NCI-H748 (cell line): ENCODE results near the gene RAB6A.
"Not testable (repeated sequence)": the region's sequence is repeated elsewhere in the genome, so short reads cannot be mapped to it uniquely, and the experiment has no call there.

Source experiments
- DNase-seq: peaks from one replicate; lab custom pipeline; 2025; ENCODE audit not compliant: unreplicated experiment; lab: John Stamatoyannopoulos, UW

The RAB6A gene

DNA sequence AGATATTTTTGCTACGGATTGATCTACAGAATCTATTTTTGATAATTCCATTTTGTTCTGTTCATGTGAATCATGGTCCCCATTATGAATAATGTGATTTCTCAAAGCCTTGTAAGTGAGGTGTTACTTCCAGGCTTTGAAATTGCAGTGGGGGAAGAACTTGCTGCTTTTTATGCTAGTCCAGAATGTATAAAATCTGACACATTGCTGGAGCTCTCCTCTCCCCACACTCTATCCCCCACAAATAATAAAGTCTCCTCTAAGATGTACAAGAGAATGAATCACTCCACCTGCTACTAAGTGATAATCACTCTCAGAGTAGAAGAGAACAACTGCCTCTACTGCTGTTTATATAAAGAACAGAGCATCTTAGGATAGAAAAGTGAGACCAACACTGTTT is 5.9 kb upstream of the RAB6A start:
- no peak for DNase-seq

DNA sequence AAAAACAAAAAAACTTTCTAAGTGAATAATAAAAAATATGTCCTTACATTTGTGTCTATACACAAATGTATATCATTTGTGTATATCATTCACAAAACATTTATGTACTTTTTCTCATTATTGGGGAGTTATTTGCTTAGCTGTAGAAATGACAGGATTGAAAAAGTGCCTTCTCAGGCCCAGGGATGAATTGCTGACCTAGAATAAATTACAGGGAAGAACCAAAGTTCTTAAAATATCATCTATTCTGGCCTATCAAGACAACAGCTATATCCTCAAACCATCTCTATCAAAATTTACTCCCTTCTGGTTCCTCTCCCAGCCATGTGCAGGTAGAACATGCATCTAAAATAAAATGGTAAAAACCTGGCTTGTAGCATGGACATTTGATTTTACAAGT is 1.9 kb upstream of the RAB6A start:
- no peak for DNase-seq

DNA sequence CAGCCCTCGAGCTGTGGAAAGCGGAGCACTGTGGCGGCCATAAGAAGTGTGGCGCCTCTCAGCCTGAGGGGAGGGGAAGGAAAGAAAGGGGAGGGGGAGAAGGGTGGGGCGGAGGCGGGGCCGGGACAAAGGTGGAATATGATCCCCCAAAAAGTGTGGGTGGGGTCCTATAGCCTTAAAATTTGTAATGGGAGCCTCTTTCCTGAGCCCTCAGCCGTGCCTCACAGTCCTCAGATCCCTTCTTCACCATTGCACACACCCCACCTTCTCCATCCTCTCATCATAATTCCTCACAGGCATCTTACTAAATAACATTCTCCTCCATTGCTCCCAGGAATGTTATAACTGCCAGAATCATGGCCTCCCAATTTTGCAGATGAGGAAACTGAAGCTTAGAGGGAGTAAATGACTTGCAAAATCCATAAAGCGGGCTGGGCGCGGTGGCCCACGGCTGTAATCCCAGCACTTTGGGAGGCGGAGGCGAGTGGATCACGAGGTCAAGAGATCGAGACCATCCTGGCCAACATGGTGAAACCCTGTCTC is 600 bp upstream of the RAB6A start:
- no peak for DNase-seq

DNA sequence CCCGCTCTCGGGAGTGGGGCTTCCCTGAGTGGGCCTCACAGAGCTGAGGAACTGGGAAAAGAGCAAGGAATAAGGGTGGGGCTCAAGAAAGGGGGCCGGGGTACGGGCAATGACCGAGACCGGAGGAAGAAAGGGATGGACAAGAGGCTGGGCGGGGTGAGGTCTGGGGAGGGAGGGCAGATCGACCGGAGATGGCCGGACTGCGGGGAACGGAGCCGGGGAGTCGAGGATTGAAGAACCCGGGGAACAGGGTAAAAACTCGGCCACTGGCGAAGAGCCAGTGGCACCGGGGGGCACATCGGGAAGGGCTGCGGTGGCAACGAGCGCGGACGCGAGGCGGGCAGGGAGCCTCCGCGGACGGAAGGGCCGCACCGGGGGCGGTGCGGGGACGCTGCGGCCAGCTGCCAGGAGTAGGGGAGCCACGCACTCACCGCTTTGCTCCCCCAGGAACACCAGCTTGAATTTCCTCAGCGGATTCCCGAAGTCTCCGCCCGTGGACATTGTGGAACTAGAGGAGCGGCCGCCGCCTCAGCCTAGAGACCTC is 667 bp downstream of the RAB6A start:
- DNase-seq, result peak; percentile 47

DNA sequence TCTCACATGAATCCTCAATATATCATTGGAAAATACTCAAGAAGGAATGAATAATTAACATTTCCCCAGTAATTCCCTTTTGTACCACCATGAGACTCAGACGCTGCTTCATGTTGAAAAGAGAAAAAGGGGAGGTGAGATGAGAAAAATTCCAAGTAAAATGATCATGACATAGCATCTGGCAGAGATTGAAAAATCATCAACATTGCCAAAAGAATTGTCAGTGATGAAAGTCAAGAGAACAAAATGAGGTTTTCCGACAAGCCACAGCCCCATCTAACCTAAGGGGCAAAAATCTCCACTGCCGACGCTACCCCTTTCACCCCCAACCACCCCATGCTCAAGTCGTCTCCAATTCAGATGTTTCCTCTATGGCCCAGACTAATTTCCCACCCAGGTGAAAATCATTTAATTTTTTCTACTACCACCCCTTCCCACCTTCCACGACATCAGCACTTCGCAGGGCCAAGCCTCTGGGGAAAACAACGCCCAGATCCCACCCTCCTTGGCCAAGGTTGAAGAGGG is 1.2 kb downstream of the RAB6A start:
- DNase-seq, result peak; percentile 17

DNA sequence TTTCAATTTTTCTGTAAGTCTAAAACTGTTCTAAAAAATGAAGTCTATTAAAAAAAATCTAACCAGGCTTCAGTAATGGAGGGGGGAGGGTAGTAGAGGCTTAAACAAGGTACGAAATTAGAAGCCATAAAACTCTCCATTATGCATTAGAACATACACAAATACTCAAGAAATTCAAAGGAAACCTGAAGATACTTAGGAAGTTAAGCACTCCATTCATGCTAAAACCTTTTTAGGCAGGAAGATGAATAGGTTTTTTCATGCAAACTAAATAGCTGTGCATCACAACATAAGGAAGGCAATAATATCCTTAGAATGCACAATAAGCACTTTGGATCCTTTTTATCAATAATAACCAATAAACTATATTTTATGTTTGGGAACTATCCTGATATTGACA is 2.4 kb downstream of the RAB6A start:
- DNase-seq, result no peak

DNA sequence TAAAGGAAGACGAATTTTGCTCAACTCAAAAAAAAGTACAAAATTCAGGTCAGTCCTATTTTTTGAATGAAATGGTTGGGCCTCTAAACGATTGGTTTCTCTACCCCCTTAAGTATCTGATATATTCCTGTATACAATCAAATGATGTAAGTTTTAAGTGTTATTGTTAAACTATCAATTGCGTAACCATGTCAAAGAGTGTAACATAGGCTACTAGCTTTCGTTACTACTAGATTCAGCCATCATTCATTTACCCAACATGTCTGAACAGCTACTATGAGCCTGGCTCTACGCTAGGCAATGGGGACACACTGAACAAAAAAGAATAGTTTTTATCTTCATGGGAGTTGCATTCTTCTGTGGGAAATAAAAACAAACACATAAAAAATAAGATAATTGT is 3.3 kb downstream of the RAB6A start:
- DNase-seq, result no peak

DNA sequence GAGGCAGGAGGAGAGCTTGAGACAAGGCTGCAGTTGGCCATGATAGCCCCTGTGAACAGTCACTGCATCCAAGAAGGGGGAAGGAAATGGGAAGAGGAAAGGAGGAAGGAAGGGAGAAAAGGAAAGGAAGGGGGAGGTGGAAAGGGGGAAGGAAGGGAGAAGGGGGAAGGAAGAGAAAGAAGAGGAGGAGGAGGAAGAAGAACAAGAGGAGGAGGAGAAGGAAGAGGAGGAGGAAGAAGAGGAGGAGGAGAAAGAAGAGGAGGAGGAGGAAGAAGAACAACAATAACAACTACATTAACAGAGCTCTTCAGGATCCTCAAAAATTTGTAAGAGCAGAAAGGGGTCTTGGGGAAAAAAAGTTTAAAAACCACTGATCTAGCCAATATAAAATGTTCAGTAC is 5.2 kb downstream of the RAB6A start:
- no peak for DNase-seq

DNA sequence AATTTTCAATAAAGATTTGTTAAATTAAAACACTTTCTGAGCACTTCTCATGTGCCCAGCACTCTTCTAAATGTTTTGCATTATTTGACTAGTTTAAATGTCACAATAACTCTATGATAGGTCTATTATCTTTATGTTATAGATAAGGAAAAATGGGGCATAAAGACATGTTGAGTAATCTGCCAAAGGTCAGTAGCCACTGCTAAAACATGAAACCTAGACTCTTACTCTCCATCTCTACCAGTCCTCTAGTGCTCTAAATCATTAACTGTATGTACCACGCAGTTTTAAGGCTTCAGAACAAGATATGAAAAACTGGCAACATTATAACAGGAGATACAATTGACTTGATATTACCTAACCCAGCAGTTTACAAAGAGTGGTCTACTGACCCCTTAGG is 6.9 kb downstream of the RAB6A start:
- DNase-seq, result no peak

DNA sequence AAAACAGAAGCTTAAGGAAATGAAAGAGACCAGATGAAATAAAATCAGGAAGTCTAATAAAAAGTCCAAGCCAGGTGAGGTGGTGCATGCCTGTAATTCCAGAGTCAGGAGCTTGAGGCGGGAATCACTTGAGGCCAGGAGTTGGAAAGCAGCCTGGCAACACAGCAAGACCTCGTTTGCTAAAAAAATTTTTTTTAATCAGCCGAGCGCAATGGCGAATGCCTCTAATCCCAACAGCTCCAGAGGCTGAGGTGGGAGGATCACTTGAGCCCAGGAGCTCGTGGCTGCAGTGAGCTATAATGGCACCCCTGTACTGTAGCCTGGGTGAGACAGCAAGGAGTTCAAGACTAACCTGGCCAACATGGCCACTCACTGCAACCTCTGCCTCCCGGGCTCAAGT is 8.0 kb downstream of the RAB6A start:
- DNase-seq, result no peak

DNA sequence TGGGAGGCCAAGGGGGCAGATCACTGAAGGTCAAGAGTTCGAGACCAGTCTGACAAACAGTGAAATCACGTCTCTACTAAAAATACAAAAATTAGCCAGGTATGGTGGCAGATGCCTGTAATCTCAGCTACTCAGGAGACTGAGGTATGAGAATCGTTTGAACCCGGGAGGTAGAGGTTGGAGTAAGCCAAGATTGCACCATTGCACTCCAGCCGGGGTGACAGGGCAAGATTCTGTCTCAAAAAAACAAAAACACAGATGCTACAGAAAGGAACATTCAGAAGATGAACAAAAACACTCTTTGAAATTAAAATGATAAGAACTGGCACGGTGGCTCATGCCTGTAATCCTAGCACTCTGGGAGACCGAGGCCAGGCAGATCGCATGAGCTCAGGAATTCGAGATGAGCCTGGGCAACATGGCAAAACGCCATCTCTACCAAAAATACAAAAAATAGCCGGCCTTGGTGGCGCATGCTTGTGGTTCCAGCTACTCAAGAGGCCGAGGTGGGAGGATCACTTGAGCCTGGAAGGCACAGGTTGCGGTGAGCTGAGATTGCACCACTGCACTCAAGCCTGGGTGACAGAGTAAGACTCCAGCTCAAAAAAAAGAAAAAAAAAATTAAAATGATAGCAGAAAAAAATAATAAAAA is 8.5 kb downstream of the RAB6A start:
- no peak for DNase-seq

DNA sequence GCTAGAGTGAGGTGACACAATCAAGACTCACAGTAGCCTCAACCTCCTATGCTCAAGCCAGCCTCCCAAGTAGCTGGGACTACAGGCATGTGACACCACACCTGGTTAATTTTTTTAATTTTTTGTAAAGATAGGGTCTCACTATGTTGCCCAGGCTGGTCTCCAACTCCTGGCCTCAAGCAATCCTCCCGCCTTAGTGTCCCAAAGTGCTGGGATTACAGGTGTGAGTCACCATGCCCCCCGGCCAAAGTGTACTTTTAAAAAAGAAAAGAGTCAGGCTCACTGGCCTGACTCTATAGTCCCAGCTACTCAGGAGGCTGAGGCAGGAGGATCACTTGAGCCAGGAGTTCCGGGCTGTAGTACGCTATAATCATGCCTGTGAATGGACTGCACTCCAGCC is 10.0 kb downstream of the RAB6A start:
- DNase-seq, result not testable (repeated sequence)

DNA sequence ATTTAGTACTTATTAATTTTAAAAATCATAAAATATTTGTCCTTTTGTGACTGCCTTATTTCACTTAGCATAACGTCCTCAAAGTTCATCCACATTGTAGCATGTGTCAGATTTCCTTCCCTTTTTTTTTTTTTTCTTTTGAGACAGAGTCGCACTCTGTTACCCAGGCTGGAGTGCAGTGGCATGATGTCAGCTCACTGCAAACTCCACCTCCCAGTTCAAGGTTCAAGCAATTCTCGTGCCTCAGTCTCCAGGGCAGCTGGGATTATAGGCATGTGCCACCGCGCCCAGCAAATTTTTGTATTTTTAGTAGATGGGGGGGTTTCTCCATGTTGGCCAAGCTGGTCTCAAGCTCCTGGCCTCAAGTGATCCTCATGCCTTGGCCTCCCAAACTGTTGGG is 10.6 kb downstream of the RAB6A start:
- no peak for DNase-seq

DNA sequence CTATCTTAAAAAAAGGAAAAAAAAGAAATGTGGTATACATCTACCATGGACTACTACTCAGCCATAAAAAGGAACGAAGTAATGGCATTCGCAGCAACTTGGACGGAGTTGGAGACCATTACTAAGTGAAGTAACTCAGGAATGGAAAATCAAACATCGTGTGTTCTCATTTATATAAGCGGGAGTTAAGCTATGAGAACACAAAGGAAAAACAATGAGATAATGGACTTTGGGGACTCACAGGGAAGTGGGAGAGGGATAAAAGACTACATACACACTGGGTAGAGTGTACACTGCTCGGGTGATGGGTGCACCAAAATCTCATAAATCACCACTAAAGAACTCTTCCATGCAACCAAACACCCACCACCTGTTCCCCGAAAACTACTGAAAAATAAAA is 11.8 kb downstream of the RAB6A start:
- no peak for DNase-seq

DNA sequence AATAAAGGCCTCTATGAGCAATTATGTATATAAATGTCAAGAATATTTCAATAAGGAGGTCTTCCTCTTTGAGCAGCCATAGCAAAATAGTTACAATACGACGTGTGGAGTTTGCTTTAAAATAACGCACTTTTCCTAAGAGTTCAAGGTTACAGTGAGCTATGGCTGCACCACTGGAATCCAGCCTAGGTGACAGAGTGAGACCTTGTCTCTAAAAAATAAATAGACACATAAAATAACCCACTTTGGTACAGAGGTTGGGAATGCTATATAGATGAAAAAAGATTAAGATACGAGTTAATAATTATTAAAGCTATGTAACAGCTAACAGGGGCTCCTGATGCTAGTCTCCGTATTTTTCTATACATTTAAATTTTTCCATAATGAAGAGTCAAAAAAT is 12.6 kb downstream of the RAB6A start:
- DNase-seq, result no peak

DNA sequence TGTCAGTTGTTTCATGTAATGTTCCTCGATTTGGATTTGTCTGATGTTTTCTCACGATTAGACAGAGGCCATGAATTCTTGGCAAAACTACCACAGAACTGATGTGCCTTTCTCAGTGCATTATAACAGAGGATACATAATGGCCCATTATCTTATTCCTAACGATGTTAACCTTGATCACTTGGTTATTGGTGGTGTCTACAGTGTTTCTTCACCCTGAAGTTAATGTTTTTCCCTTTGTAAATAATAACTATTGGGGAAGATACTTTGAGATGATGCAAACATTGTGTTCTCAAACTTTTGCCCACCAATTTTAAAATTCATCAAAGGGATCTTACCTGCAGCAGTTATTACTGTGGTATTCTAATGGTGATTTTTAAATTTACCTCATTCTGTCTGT is 13.1 kb downstream of the RAB6A start:
- no peak for DNase-seq

DNA sequence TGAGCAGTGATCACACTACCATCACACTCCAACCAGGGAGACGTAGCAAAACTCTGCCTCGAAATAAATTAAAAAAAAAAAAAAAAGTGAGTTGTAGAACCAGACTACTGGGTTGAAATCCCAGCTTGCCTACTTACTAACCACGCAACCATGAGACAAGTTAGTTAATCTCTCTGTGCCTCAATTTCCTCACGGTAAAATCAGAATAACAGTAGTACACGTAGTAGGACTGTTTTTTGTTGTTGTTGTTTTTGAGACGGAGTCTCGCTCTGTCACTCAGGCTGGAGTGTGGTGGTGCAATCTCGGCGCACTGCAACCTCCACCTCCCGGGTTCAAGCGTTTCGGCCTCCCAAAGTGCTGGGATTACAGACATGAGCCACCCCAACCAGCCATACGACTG is 14.2 kb downstream of the RAB6A start:
- no peak for DNase-seq

DNA sequence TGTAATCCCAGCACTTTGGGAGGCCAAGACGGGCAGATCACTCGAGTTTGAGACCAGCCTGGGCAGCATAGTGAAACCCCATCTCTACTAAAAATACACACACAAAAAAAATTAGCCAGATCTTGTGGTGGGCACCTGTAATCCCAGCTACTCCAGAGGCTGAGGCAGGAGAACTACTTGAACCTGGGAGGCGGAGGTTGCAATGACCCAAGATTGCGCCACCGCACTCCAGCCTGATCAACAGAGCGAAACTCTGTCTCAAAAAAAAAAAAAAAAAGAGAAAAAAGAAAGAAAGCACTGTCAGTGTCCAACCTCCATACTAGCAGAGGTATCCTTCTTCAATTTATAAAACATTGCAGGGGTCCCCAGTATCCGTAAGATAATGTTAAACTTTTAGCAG is 17.8 kb downstream of the RAB6A start:
- no peak for DNase-seq

DNA sequence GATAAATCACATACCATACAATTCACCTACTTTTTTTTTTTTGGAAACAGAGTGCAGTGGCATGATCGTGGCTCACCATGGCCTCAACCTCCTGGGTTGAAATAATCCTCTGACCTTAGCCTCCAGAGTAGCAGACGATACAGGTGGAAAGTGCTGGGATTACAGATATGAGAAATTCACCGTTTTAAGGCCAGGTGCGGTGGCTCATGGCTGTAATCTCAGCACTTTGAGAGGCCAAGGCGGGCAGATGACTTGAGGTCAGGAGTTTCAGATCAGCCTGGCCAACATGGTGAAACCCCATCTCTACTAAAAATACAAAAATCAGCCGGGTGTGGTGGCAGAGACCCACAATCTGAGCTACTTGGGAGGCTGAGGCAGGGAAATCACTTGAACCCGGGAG is 24.9 kb downstream of the RAB6A start:
- not testable (repeated sequence) for DNase-seq

DNA sequence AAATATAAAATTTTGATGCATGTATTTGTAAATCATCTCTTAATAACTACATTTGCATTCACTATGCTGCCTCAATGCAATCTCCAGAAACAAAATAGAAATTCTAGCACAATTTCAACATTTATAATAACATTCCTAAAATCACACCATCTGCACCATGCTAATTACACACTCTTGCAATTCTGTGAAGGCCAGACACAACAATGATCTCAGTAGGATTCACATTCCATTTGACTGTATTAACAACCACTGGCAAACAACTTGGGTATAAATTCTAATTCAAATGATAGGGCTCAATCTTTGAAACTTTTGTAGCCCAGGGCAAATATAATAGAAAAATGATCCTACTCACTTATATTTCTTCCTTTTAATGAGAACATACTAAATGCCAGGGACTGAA is 25.9 kb downstream of the RAB6A start:
- DNase-seq, result no peak

DNA sequence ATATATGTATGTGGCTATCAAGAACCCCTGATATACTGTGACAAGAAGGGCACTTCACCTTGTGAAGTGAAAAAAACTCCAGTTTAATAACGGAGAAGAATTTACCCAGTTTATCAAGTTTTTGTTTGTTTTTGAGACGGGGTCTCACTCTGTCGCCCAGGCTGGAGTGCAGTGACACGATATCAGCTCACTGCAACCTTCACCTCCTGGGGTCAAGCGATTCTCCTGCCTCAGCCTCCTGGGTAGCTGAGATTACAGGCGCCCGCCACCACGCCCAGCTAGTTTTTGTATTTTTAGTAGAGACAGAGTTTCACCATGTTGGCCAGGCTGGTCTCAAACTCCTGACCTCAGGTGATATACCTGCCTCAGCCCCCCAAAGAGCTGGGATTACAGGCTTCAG is 26.9 kb downstream of the RAB6A start:
- not testable (repeated sequence) for DNase-seq

DNA sequence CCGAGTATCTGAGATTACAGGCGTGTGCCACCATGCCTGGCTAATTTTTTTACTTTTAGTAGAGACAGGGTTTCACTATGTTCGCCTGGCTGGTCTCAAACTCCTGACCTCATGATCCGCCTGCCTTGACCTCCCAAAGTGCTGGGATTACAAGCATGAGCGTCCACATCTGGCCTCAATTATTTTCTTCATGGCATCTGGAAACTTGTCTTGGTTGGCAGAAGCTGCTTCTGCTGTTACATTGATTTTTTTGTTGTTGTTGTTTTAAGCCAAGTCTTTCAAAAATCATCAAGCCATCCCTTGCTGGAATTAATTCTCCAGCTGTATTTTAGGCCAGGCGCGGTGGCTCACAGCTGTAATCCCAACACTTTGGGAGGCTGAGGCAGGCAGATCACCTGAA is 27.9 kb downstream of the RAB6A start:
- not testable (repeated sequence) for DNase-seq
